Endothelial cell of umbilical vein (primary cell): ENCODE measurements around the gene CPNE9. TPM values are rescaled to one million over a fixed set of nuclear protein-coding genes. Genes with fewer than 3 reads are reported as not detected.

Experiments used
- BruUV-seq: library from RNA; stranded (reverse); fragments of 400-500 nt; replicated peaks from 2 replicates; lab custom pipeline; 2021; lab: Mats Ljungman, UMichigan
- CTCF ChIA-PET: fragments of 300-600, 350-600 bp; sonication (Branson Sonifier 250); formaldehyde crosslinking; loops from one replicate; lab custom pipeline; 2021; ENCODE audit warnings: antibody characterized with exemption, inconsistent platforms; lab: Charles Lee
- POLR2A ChIA-PET: fragments of 300-600, 350-600 bp; sonication (Branson Sonifier 250); formaldehyde crosslinking; loops from one replicate; lab custom pipeline; 2021; ENCODE audit warnings: antibody characterized with exemption, inconsistent platforms; lab: Charles Lee
- DNase-seq: peaks from one replicate; pipeline ENCODE4 v3.0.0-alpha.2; 2011; ENCODE audit warnings: low read depth, low spot score
- FAIRE-seq: peaks from 2 replicates; lab custom pipeline; 2011; peaks lifted over from hg19 to GRCh38; lab: Jason Lieb, UNC
- H2AFZ ChIP-seq: 2 replicates; pipeline ENCODE4 v1.6.0; 2012; ENCODE audit warnings: low read depth, low read length, control low read depth, inconsistent platforms
- H3K27ac ChIP-seq: 2 replicates; pipeline ENCODE4 v1.5.1; 2011; ENCODE audit warnings: low read depth, mild to moderate bottlenecking, control low read depth, low read length, moderate library complexity; ENCODE audit not compliant: insufficient read depth
- H3K27me3 ChIP-seq, 2 experiments: 2 replicates each; pipeline versions ENCODE4 v1.6.0 to v1.6.1; 2011; ENCODE audit warnings: low read length in 2 of 2, mixed read lengths in 1 of 2; ENCODE audit not compliant: control insufficient read depth in 2 of 2, insufficient read depth in 2 of 2
- H3K36me3 ChIP-seq, 2 experiments: 2 replicates in 1 of 2; 3 replicates in 1 of 2; pipeline ENCODE4 v1.5.1; 2011; ENCODE audit warnings: low read length in 2 of 2, mild to moderate bottlenecking in 1 of 2, moderate library complexity in 1 of 2; ENCODE audit not compliant: control insufficient read depth in 2 of 2, insufficient read depth in 2 of 2; ENCODE audit errors: extremely low read depth in 1 of 2
- H3K4me1 ChIP-seq: 3 replicates; pipeline ENCODE4 v1.5.1; 2011; ENCODE audit warnings: mild to moderate bottlenecking, low read length; ENCODE audit not compliant: control insufficient read depth, insufficient read depth; ENCODE audit errors: extremely low read depth
- H3K4me2 ChIP-seq: 2 replicates; pipeline ENCODE4 v1.6.1; 2011; ENCODE audit warnings: low read length, control low read depth, mixed read lengths; ENCODE audit not compliant: insufficient read depth
- H3K4me3 ChIP-seq, 3 experiments: fragments of 200-600 bp in 1 of 3; sonication (generic), shearing (Covaris generic) in 1 of 3; replicated peaks in 1 of 3; 2 replicates each; pipeline ENCODE4 v1.5.1; 2011 to 2016; ENCODE audit warnings: control low read depth in 3 of 3, low read length in 3 of 3, mild to moderate bottlenecking in 2 of 3, inconsistent platforms in 1 of 3, low read depth in 1 of 3, moderate library complexity in 1 of 3; ENCODE audit not compliant: insufficient read depth in 1 of 3
- H3K79me2 ChIP-seq: 2 replicates; pipeline ENCODE4 v1.6.0; 2012; ENCODE audit warnings: low read length, inconsistent platforms; ENCODE audit not compliant: control insufficient read depth, insufficient read depth
- H3K9ac ChIP-seq: replicated peaks from 2 replicates; pipeline ENCODE3; 2011; ENCODE audit warnings: low read length, control low read depth; ENCODE audit not compliant: insufficient read depth; ENCODE audit errors: extremely low read depth
- H3K9me1 ChIP-seq: replicated peaks from 3 replicates; pipeline ENCODE4 v1.6.0; 2011; ENCODE audit warnings: mild to moderate bottlenecking, low read length; ENCODE audit not compliant: control insufficient read depth, insufficient read depth; ENCODE audit errors: extremely low read depth
- H3K9me3 ChIP-seq: replicated peaks from 2 replicates; pipeline ENCODE4 v1.5.1; 2012; ENCODE audit warnings: low read length, inconsistent platforms; ENCODE audit not compliant: control insufficient read depth, insufficient read depth
- H4K20me1 ChIP-seq: replicated peaks from 2 replicates; pipeline ENCODE3; 2011; ENCODE audit warnings: mild to moderate bottlenecking, low read length; ENCODE audit not compliant: control insufficient read depth, insufficient read depth; ENCODE audit errors: extremely low read depth
- CTCF ChIP-seq, 2 donors: IDR thresholded peaks; 1 replicate in 1 of 2; 2 replicates in 1 of 2; pipeline ENCODE4 v1.5.1; 2011; ENCODE audit warnings: low read length in 2 of 2, mild to moderate bottlenecking in 2 of 2, moderate library complexity in 2 of 2, control low read depth in 1 of 2, inconsistent platforms in 1 of 2, low read depth in 1 of 2; ENCODE audit not compliant: insufficient read depth in 1 of 2; ENCODE audit errors: extremely low read depth in 1 of 2
- EZH2 ChIP-seq: IDR thresholded peaks from 2 replicates; pipeline ENCODE4 v1.6.1; 2012; ENCODE audit warnings: borderline replicate concordance, low read depth, mild to moderate bottlenecking, moderate library complexity, low read length, inconsistent platforms; ENCODE audit not compliant: severe bottlenecking
- FOS ChIP-seq: IDR thresholded peaks from 2 replicates; pipeline ENCODE4 v1.6.1; 2011; ENCODE audit warnings: mild to moderate bottlenecking, low read length, moderate library complexity, borderline replicate concordance; ENCODE audit not compliant: insufficient read depth
- GATA2 ChIP-seq: IDR thresholded peaks from 2 replicates; pipeline ENCODE4 v1.7.0; 2011; ENCODE audit warnings: low read depth, mild to moderate bottlenecking, moderate library complexity, mixed read lengths, low read length; ENCODE audit not compliant: insufficient read length, insufficient read depth
- JUN ChIP-seq: IDR thresholded peaks from 2 replicates; pipeline ENCODE4 v1.6.1; 2011; ENCODE audit warnings: borderline replicate concordance, low read depth; ENCODE audit not compliant: insufficient read length, insufficient read depth
- MAX ChIP-seq: IDR thresholded peaks from 2 replicates; pipeline ENCODE4 v1.6.1; 2011; ENCODE audit not compliant: insufficient read depth, insufficient read length
- MYC ChIP-seq: IDR thresholded peaks from one replicate; pipeline ENCODE4 v1.6.1; 2011; ENCODE audit warnings: mild to moderate bottlenecking, low read depth, low read length
- POLR2AphosphoS5 ChIP-seq: IDR thresholded peaks from 2 replicates; pipeline ENCODE4 v1.6.1; 2012; ENCODE audit warnings: low read depth, mild to moderate bottlenecking, control low read depth, low read length, moderate library complexity; ENCODE audit not compliant: insufficient read depth
- dilution Hi-C: fragments of 300-500 bp; cut with MboI; formaldehyde crosslinking; loops from one replicate; pipeline ENCODE4 v1.15.0; 2019; ENCODE audit warnings: low sequenced_read_pairs; ENCODE audit not compliant: extremely low pct_ligation_motif_present
- intact Hi-C: fragments of 100-400 bp; cut with micrococcal nuclease; formaldehyde crosslinking; loops from one replicate; pipeline ENCODE4 v1.10.0; 2022
- polyA plus RNA-seq, 4 experiments: library from polyadenylated mRNA; depleted of rRNA in 3 of 4; stranded (reverse) in 3 of 4; unstranded in 1 of 4; fragments of >200 nt; gene quantifications; 2 replicates each; pipeline versions ENCODE4 v1.2.1 to v1.2.3, GENCODE V29; 2011 to 2012; ENCODE audit warnings: missing spikeins in 1 of 4
- total RNA-seq: library from RNA; stranded (reverse); gene quantifications from 2 replicates; pipeline ENCODE4 v1.2.3, GENCODE V29; 2021

CPNE9 gene
- total and polyA plus RNA-seq, 2 donors (not counting 3 experiments of a cell fraction or from before 2014, with no cell fraction given), result not detected

- no peak for DNase-seq
- no TSS peak for BruUV-seq
- intact Hi-C loops (no loop called here), dilution Hi-C loops (no loop called here)
- no peak for TF ChIP-seq MAX
- no peak for TF ChIP-seq CTCF (IDR thresholded peaks at IDR 0.05; ENCODE audit: extremely low read depth in 1 of 2, insufficient read depth in 1 of 2, low read depth in 1 of 2, low read length in 2 of 2)
- TF ChIP-seq JUN, result no peak
- H3K27ac ChIP-seq, result no peak overlapping the region
- no peak overlapping the region for H3K9ac ChIP-seq
- H3K9me1 ChIP-seq, result no peaks in the 10 kb centered on the region
- H4K20me1 ChIP-seq, result no peaks in the 10 kb centered on the region
- no peaks in the 10 kb centered on the region for H3K27me3 ChIP-seq
- no peaks in the 10 kb centered on the region for H3K79me2 ChIP-seq
- no peak for FAIRE-seq
- POLR2A ChIA-PET, result no interaction called here
- no peak overlapping the region for H3K4me2 ChIP-seq
- no peak overlapping the region for H2AFZ ChIP-seq
- peaks cover 8% of the 10 kb centered on the region for H3K4me1 ChIP-seq
- H3K9me3 ChIP-seq, result no peaks in the 10 kb centered on the region
- H3K36me3 ChIP-seq, result peaks cover 4 to 60% of the 10 kb centered on the region in 2 experiments
- CTCF ChIA-PET, result no interaction called here
- no peak overlapping the region for H3K4me3 ChIP-seq
These were observed 22.5 kb upstream of the CPNE9 start for GRCh38 chr3:9681011-9681722.

GRCh38 chr3:9681723-9682081, 21.9 kb upstream of the CPNE9 start:
- Histone ChIP-seq H3K4me2 (no peak overlapping the region), H3K9me1 (no peaks in the 10 kb centered on the region), H3K4me1 (peaks cover 5% of the 10 kb centered on the region), H3K9ac (no peak overlapping the region), H3K27me3 (no peaks in the 10 kb centered on the region), H2AFZ (no peak overlapping the region), H3K36me3 (peaks cover 4 to 60% of the 10 kb centered on the region in 2 experiments), H3K79me2 (no peaks in the 10 kb centered on the region), H3K4me3 (no peak overlapping the region), H3K9me3 (no peaks in the 10 kb centered on the region), H4K20me1 (no peaks in the 10 kb centered on the region), H3K27ac (no peak overlapping the region)
- intact Hi-C loops (no loop called here), dilution Hi-C loops (no loop called here)
- DNase-seq, result no peak
- CTCF ChIA-PET, result no interaction called here
- no peak for FAIRE-seq
- BruUV-seq, result no TSS peak
- TF ChIP-seq GATA2 (no peak), MYC (no peak), FOS (no peak), MAX (no peak), POLR2AphosphoS5 (no peak), CTCF (IDR thresholded peaks at IDR 0.05; ENCODE audit: extremely low read depth in 1 of 2, insufficient read depth in 1 of 2, low read depth in 1 of 2, low read length in 2 of 2) (no peak), EZH2 (no peak)
- POLR2A ChIA-PET, result no interaction called here
